Testis (tissue), 3 donors: ENCODE results near the gene FA2H. TPM values are rescaled to one million over a fixed set of nuclear protein-coding genes. Genes with fewer than 3 reads are reported as not detected.

ENCODE experiments used
- DNase-seq: peaks from one replicate; pipeline ENCODE4 v3.0.0-alpha.2; 2019
- H3K27ac ChIP-seq, 2 donors: fragments of 200-600 bp; sonication (generic); one replicate each; pipeline ENCODE4 v1.5.1; 2019
- H3K27me3 ChIP-seq: fragments of 200-600 bp; sonication (generic); one replicate; pipeline ENCODE4 v1.5.1; 2019
- H3K36me3 ChIP-seq: fragments of 200-600 bp; sonication (generic); one replicate; pipeline ENCODE4 v1.5.1; 2017; ENCODE audit warnings: low read depth; ENCODE audit errors: missing control alignments
- H3K4me1 ChIP-seq: fragments of 200-600 bp; sonication (generic); one replicate; pipeline ENCODE4 v1.5.1; 2019
- H3K4me3 ChIP-seq, 2 donors: fragments of 200-600 bp; sonication (generic); one replicate each; pipeline ENCODE4 v1.5.1; 2017 to 2019
- H3K9me3 ChIP-seq: fragments of 200-600 bp; sonication (generic); one replicate; pipeline ENCODE4 v1.5.1; 2017
- POLR2A ChIP-seq: fragments of 450-650 bp; IDR thresholded peaks from one replicate; pipeline ENCODE4 v1.6.1; 2017; ENCODE audit warnings: antibody characterized with exemption, mild to moderate bottlenecking, moderate library complexity
- WGBS, 2 donors: methylation state at CpG; one replicate each; pipeline ENCODE4 v1.1.5; 2018; 5-methylcytosine and 5-hydroxymethylcytosine counted together
- intact Hi-C: fragments of 100-400 bp; cut with DNase I; formaldehyde crosslinking; loops from one replicate; pipeline ENCODE4 v1.15.1; 2023; ENCODE audit warnings: low total_unique reads
- polyA plus RNA-seq: library from polyadenylated mRNA; stranded (reverse); fragments of 350-450 nt; fragmentation: Illumina TruSeq; extraction: RNeasy Lipid Tissue Mini Kit (QIAGEN cat#74804); gene quantifications from one replicate; pipeline ENCODE4 v1.2.3, GENCODE V29; 2014; ENCODE audit warnings: low read depth, low replicate concordance; ENCODE audit not compliant: insufficient read depth
- total RNA-seq, 2 donors: library from RNA; depleted of rRNA; stranded (reverse); fragments of >200 nt; gene quantifications; one replicate each; pipeline ENCODE4 v1.2.3, GENCODE V29; 2016
- TF ChIP-seq, protein P1 (sequence below), 3 experiments: fragments of 450-650 bp in 2 of 3; fragments of 200-600 bp in 1 of 3; sonication (generic) in 1 of 3; IDR thresholded peaks; one replicate each; pipeline ENCODE4 v1.5.1; 2016 to 2019; ENCODE audit warnings: antibody characterized with exemption in 3 of 3, mild to moderate bottlenecking in 2 of 3, moderate library complexity in 1 of 3

The FA2H gene
- total and polyA plus RNA-seq, 3 donors from 2014 or later: 3.0 to 7.8 (median 5.9) TPM

DNA sequence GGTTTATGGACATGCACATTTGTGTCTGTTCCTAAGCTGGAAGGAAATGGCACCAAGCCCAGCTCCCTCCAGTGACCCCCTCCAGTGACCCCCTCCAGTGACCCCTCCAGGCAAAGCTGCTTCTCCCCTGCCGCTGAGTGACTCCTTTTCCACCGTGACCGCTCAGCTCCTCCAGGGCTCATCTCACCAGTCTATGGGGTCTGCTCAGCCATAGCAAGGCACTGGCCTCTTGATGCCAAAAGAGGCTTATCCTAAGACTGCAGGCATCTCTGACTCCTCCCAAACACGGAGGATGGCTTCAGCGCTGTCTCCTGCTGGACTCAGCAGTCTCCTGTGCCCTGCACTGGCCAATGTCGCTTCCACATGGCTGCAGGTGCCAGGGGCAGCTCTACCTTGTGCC lies 35.3 kb downstream of the FA2H start:
- Histone ChIP-seq H3K9me3 (no peaks in the 10 kb centered on the region), H3K27me3 (no peaks in the 10 kb centered on the region), H3K4me1 (peaks cover 4% of the 10 kb centered on the region), H3K4me3 (no peak overlapping the region), H3K27ac (no peak overlapping the region), H3K36me3 (no peaks in the 10 kb centered on the region)
- intact Hi-C loops: no loop called here
- 81 to 83% methylated on average over 3 to 6 of the region's 6 CpGs for WGBS, 2 donors
- DNase-seq: no peak
- TF ChIP-seq, protein P1, sequence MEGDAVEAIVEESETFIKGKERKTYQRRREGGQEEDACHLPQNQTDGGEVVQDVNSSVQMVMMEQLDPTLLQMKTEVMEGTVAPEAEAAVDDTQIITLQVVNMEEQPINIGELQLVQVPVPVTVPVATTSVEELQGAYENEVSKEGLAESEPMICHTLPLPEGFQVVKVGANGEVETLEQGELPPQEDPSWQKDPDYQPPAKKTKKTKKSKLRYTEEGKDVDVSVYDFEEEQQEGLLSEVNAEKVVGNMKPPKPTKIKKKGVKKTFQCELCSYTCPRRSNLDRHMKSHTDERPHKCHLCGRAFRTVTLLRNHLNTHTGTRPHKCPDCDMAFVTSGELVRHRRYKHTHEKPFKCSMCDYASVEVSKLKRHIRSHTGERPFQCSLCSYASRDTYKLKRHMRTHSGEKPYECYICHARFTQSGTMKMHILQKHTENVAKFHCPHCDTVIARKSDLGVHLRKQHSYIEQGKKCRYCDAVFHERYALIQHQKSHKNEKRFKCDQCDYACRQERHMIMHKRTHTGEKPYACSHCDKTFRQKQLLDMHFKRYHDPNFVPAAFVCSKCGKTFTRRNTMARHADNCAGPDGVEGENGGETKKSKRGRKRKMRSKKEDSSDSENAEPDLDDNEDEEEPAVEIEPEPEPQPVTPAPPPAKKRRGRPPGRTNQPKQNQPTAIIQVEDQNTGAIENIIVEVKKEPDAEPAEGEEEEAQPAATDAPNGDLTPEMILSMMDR (IDR thresholded peaks at IDR 0.05): no peak
- TF ChIP-seq POLR2A: no peak

DNA sequence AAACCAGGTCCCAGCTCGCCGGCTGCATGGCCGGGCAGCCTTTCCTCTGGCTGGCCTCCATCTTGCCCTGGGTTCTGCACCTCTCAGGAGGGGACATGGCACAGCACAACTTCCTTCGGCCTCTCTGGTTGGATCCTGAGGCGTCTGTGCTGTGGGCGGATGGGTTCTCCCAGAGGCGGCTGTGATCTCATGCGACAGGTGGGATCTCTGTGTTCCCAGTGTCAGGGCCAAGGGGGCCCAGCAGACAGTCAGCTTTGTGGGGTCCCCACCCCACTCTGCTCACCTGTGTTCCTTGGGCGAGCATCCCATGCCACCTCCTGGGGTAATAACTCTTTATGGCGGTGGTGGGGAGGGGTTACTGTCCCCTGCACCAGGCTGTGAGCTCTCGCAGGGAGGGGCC lies 35.8 kb downstream of the FA2H start:
- Histone ChIP-seq H3K27me3 (no peaks in the 10 kb centered on the region), H3K4me1 (peaks cover 4% of the 10 kb centered on the region), H3K36me3 (no peaks in the 10 kb centered on the region), H3K9me3 (no peaks in the 10 kb centered on the region), H3K4me3 (no peak overlapping the region), H3K27ac (no peak overlapping the region)
- WGBS, 2 donors: 93 to 96% methylated on average over 6 to 11 of the region's 11 CpGs
- intact Hi-C loops: no loop called here
- TF ChIP-seq, protein P1 (IDR thresholded peaks at IDR 0.05): no peak
- no peak for TF ChIP-seq POLR2A
- DNase-seq: no peak

DNA sequence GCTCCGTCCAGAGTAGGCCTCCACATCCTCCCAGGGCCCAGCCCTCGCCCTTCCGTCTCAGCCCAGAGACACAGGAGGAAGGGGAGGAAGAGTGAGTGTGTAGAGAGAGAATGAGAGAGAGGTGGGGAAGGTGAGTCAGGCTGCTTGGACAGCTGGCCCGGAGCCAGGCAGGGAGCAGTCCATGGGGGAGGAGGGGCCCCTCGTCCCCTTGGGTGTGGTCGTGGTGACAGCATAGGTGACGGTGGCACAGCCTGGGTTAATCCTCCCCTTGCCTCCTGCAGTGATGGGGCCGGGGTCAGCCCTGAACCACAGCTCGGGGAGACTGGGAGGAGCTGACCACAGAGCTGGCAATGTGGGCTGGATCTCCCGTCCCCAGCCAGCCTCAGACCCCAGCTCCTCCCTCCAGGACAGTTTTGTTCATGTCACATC lies 36.5 kb downstream of the FA2H start:
- no peaks in the 10 kb centered on the region for H3K4me1 ChIP-seq
- WGBS, 2 donors: 56 to 72% methylated on average over 8 to 10 of the region's 10 CpGs

DNA sequence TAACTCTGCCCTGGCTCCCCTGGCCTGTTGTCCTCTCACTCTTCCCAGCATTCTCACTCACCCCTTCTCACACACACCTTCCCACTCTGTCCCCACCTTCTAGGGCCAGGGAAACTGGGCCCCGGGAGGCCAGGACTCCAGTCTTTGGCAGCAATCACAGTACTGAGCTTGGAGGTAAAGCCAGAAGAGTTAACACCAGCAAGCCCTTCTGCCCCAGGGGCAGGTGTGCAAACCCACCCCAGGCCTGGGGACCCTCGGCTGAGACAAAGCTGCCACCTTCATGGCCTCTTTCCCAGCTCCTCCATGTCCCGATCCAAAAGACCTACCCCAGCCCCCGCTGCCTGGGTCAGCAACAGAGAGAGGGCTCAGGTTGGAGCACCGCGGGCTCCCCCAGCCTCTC lies 37.1 kb downstream of the FA2H start:
- no peaks in the 10 kb centered on the region for H3K4me1 ChIP-seq

More for the DNA sequence above, 36.5 kb downstream of the FA2H start:
- Histone ChIP-seq H3K4me3 (no peak overlapping the region), H3K27me3 (no peaks in the 10 kb centered on the region), H3K27ac (no peak overlapping the region), H3K9me3 (no peaks in the 10 kb centered on the region), H3K36me3 (no peaks in the 10 kb centered on the region)
- intact Hi-C loops: no loop called here
- no peak for DNase-seq
- TF ChIP-seq, protein P1 (IDR thresholded peaks at IDR 0.05): no peak
- TF ChIP-seq POLR2A: no peak

More for the DNA sequence above, 37.1 kb downstream of the FA2H start:
- Histone ChIP-seq H3K4me3 (no peak overlapping the region), H3K36me3 (no peaks in the 10 kb centered on the region), H3K27me3 (no peaks in the 10 kb centered on the region), H3K27ac (no peak overlapping the region), H3K9me3 (no peaks in the 10 kb centered on the region)
- intact Hi-C loops: no loop called here
- WGBS, 2 donors: 85 to 93% methylated on average over 3 to 6 of the region's 6 CpGs
- TF ChIP-seq, protein P1 (IDR thresholded peaks at IDR 0.05): no peak
- no peak for TF ChIP-seq POLR2A
- DNase-seq: no peak
